ENCODE data around the gene YY2.
A peak's percentile ranks its signal among the peaks of the same experiment; 100 is the strongest.
"Not testable (repeated sequence)": the region's sequence is repeated elsewhere in the genome, so short reads cannot be mapped to it uniquely, and the experiment has no call there.

Gene YY2

DNA sequence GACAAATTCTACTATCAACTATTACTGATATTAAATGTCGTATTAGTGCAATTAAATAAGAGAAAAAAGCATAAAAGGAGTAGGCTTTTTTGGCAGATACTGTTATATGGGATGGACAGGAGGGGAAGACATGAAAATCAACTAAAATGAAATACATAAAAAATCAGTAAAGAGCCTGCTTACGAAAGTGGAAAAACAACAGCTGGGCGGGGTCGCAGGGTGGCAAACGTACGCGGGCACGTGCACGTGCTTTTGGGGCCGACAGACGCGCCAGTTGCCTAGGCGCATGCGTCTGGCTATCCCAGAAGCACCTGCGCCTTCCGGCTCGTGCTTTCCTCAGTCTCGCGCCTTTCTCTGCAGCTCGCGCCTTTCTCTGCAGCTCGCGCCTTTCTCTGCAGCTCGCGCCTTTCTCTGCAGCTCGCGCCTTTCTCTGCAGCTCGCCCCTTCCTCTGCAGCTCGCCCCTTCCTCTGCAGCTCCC, at the start of gene YY2:
Gene YY2, plus strand, starts transcription at position 51 of the 479 bp plus-strand sequence. CDS start 498 bp downstream, outside the sequence.
- Histone ChIP-seq H3K4me1 (ENCODE audit: control insufficient read depth, insufficient read depth, low read length) (no peaks in the 10 kb centered on the region), H3K4me3 (ENCODE audit: low read length) (no peak within 1 kb of the TSS), H3K36me3 (ENCODE audit: control insufficient read depth, insufficient read depth, low read length) (no peaks in the 10 kb centered on the region), H3K9me3 (ENCODE audit: control insufficient read depth, low read length) (no peaks in the 10 kb centered on the region), H3K27me3 (ENCODE audit: control insufficient read depth, insufficient read depth, low read length) (no peaks in the 10 kb centered on the region), H3K9ac (ENCODE audit: low read length) (no peak within 1 kb of the TSS)

DNA sequence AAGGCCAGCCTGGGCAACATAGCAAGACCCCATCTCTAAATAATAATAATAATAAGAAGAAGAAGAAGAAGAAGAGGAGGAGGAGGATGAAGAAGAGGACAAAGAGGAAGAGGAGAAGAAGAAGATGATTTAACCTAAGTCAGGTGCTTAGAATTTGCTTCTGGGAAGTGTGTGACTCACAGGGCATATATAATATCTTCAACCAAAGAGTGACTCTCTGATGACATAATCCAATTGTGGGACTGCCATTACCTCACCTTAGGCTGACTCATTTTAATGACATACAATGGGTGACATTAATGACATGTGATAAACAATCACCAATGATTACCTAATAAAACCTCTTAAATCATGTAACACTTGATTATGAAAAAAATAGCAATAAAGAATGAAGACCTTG, 49.1 kb upstream of the YY2 start:
- no peaks in the 10 kb centered on the region for H3K36me3 ChIP-seq (ENCODE audit: control insufficient read depth, insufficient read depth, low read length)
- H3K9ac ChIP-seq (ENCODE audit: low read length): no peak overlapping the region
- no peaks in the 10 kb centered on the region for H3K9me3 ChIP-seq (ENCODE audit: control insufficient read depth, low read length)
- H3K4me3 ChIP-seq (ENCODE audit: low read length): no peak overlapping the region
- H3K4me1 ChIP-seq (ENCODE audit: control insufficient read depth, insufficient read depth, low read length): no peaks in the 10 kb centered on the region
- no peaks in the 10 kb centered on the region for H3K27me3 ChIP-seq (ENCODE audit: control insufficient read depth, insufficient read depth, low read length)

DNA sequence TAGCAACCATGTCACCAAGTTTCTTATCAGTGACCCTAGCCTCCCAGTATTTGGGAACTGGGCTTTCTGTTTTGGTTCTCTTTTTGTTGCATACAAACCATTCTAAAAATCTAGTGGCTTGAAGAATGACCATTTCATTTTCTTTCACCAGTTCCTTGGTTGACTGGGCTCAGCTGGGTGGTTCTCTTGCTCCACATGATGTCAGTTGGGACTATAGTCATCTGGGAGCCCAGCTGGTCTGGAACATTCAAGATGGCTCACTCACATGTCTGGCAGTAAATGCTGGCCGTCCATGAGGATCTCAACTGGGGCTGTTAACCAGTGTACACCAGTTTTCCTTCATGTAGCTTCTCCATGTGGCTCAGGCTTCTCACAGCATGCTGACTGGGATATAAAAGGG, 44.0 kb upstream of the YY2 start:
- no peak overlapping the region for H3K9ac ChIP-seq (ENCODE audit: low read length)
- H3K4me3 ChIP-seq (ENCODE audit: low read length): no peak overlapping the region
- H3K36me3 ChIP-seq (ENCODE audit: control insufficient read depth, insufficient read depth, low read length): no peaks in the 10 kb centered on the region
- H3K4me1 ChIP-seq (ENCODE audit: control insufficient read depth, insufficient read depth, low read length): no peaks in the 10 kb centered on the region
- no peaks in the 10 kb centered on the region for H3K27me3 ChIP-seq (ENCODE audit: control insufficient read depth, insufficient read depth, low read length)
- H3K9me3 ChIP-seq (ENCODE audit: control insufficient read depth, low read length): no peaks in the 10 kb centered on the region

DNA sequence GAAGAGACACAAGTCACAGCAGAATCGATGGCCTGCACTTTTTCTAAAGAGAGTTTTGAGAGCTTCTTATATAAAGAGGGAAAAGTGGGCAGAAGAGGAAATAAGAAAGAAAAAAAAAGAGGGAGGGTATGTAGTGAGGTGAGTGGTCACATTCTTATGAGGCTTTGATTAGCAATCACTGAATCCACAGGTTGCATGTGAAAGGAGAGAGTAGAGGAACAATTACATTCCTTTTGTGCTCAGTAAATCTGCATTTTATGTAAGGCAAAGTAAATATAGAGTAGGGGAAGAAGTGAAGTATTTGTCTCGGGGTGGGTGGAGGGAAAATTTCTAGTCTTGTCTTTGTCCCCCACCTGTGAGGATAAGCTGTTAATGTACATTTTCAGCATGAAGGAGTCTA, 43.2 kb upstream of the YY2 start:
- Histone ChIP-seq H3K4me3 (ENCODE audit: low read length) (no peak overlapping the region), H3K9me3 (ENCODE audit: control insufficient read depth, low read length) (no peaks in the 10 kb centered on the region), H3K9ac (ENCODE audit: low read length) (no peak overlapping the region), H3K36me3 (ENCODE audit: control insufficient read depth, insufficient read depth, low read length) (no peaks in the 10 kb centered on the region), H3K4me1 (ENCODE audit: control insufficient read depth, insufficient read depth, low read length) (no peaks in the 10 kb centered on the region), H3K27me3 (ENCODE audit: control insufficient read depth, insufficient read depth, low read length) (no peaks in the 10 kb centered on the region)

DNA sequence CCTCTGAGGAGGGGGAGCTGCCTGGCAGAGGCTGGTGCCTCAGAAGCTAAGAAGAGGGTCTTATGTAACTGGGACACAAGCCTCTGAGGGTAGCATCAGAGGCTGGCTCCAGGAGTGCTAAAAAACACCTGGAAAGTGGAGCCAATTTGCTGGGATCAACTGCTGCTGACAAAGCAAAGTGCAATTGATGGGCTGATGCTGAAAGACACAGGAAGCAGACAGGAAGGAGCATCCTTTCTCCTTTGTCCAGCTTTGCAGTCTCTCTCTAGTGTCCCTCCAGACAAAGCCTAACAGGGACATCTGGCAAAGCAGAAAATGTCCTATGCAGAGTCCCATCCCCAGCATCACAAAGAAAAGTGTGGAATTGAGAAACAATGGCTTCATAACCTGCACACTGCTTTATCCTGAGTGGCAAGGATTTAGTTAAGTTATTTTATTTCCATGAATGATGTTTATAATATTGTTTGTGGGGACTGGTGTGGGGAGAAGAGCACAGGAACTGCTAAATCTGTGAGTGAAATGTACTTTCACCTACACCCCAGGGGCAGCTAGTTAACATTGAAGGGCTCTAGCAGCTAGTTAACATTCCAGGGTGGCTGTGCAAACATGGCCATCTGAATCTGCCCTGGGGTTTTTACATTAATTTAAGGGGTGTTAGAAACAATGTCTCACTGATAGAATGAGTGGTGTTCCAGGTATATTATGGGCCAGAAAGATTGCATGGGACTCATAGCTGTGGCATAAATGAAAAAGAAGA, 42.0 kb upstream of the YY2 start:
- Histone ChIP-seq H3K9ac (ENCODE audit: low read length) (no peak overlapping the region), H3K36me3 (ENCODE audit: control insufficient read depth, insufficient read depth, low read length) (no peaks in the 10 kb centered on the region), H3K27me3 (ENCODE audit: control insufficient read depth, insufficient read depth, low read length) (no peaks in the 10 kb centered on the region), H3K9me3 (ENCODE audit: control insufficient read depth, low read length) (no peaks in the 10 kb centered on the region), H3K4me1 (ENCODE audit: control insufficient read depth, insufficient read depth, low read length) (no peaks in the 10 kb centered on the region), H3K4me3 (ENCODE audit: low read length) (no peak overlapping the region)

DNA sequence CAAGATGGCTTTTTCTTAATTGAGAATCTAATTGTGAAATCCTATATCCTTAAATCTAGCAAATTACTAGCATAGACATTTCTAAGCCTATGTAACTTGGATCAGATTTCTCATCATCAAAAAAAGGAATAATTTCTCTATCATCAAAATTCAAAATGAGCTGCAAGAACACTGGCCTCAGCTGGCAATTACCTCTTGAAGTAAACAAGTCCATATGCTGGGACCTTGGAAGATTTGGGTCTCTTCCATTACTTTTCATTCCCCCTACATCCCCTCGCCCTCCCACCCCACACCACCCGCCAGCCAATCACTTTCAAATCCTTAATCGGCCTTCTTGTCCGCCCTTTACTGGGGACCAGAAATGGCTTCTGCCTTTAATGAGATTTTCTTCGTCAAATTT, 39.7 kb upstream of the YY2 start:
- Histone ChIP-seq H3K4me1 (ENCODE audit: control insufficient read depth, insufficient read depth, low read length) (no peaks in the 10 kb centered on the region), H3K27me3 (ENCODE audit: control insufficient read depth, insufficient read depth, low read length) (no peaks in the 10 kb centered on the region), H3K4me3 (ENCODE audit: low read length) (no peak overlapping the region), H3K9me3 (ENCODE audit: control insufficient read depth, low read length) (no peaks in the 10 kb centered on the region), H3K9ac (ENCODE audit: low read length) (no peak overlapping the region), H3K36me3 (ENCODE audit: control insufficient read depth, insufficient read depth, low read length) (no peaks in the 10 kb centered on the region)

DNA sequence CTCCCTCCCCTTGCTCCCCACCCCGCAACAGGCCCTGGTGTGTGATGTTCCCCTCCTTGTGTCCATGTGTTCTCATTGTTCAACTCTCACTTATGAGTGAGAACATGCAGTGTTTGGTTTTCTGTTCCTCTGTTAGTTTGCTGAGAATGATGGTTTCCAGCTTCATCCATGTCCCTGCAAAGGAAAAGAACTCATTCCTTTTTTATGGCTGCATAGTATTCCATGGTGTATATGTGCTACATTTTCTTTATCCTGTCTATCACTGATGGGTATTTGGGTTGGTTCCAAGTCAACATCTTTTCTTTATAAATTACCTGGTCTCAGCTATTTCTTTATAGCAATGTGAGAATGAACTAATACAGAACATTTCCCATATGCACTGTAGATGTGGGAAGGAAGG, 35.6 kb upstream of the YY2 start:
- H3K9ac ChIP-seq (ENCODE audit: low read length); H3K9me3 ChIP-seq (ENCODE audit: control insufficient read depth, low read length); H3K4me3 ChIP-seq (ENCODE audit: low read length); H3K27me3 ChIP-seq (ENCODE audit: control insufficient read depth, insufficient read depth, low read length); H3K4me1 ChIP-seq (ENCODE audit: control insufficient read depth, insufficient read depth, low read length); H3K36me3 ChIP-seq (ENCODE audit: control insufficient read depth, insufficient read depth, low read length): not testable (repeated sequence)

DNA sequence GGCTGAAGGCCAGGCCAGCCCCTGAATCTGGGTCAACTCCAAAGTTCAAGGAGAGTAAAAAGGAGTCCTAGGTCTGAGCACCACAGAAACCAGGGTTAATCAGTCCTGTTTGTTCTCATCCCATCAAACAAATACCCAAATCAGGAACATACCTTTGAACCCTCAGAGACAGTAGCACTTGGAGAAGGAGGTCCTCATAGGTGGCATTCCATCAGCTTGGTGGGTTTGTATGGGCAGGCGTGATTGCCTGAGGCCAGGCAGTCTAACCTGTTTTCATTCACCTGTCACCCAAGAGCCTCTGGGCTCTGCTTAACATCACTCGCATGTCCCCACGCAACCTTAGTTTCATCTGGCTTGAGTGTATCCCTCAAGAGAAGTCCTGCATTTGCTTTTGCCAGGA, 33.9 kb upstream of the YY2 start:
- Histone ChIP-seq H3K9ac (ENCODE audit: low read length) (no peak overlapping the region), H3K9me3 (ENCODE audit: control insufficient read depth, low read length) (no peaks in the 10 kb centered on the region), H3K4me3 (ENCODE audit: low read length) (no peak overlapping the region), H3K27me3 (ENCODE audit: control insufficient read depth, insufficient read depth, low read length) (no peaks in the 10 kb centered on the region), H3K4me1 (ENCODE audit: control insufficient read depth, insufficient read depth, low read length) (no peaks in the 10 kb centered on the region), H3K36me3 (ENCODE audit: control insufficient read depth, insufficient read depth, low read length) (no peaks in the 10 kb centered on the region)

DNA sequence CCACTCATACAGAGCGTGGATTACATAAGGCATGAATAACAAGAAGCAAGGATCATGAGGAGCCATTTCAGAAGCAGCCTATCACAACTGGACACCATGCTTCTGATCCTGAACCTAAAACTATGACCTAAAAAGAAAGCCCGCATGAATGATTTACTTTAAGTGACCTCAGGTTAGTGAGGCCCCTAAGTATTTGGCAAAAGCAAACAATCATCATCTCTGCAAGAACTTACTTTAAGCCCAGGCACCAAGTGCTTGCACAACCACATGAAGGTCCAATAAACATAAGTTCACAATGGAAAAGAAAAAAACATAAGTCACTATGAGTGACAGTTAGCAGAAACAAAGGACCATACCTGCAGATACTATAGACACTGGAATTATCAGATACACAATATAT, 24.3 kb upstream of the YY2 start:
- H3K9me3 ChIP-seq (ENCODE audit: control insufficient read depth, low read length): no peaks in the 10 kb centered on the region
- H3K9ac ChIP-seq (ENCODE audit: low read length): no peak overlapping the region
- no peaks in the 10 kb centered on the region for H3K27me3 ChIP-seq (ENCODE audit: control insufficient read depth, insufficient read depth, low read length)
- H3K4me3 ChIP-seq (ENCODE audit: low read length): no peak overlapping the region
- H3K36me3 ChIP-seq (ENCODE audit: control insufficient read depth, insufficient read depth, low read length): no peaks in the 10 kb centered on the region
- H3K4me1 ChIP-seq (ENCODE audit: control insufficient read depth, insufficient read depth, low read length): no peaks in the 10 kb centered on the region

DNA sequence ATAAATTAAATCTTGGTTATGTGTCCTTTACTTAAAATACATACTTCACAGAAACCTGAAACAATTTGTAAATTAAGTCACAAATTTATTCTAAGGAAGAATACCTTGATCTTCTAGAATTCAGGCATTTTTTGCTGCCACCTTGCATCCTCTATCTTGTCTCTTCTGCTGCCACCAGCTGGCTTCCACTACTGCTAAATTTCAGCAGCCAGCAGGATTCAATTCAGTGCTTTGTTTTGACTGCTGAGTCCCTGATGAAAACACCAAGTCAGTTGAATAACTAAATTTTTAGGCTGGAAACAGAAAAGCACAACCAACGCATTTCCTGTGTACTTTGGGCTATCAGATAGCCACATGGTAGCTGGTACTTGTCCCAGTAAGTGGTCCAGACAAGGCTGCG, 18.7 kb upstream of the YY2 start:
- Histone ChIP-seq H3K9ac (ENCODE audit: low read length) (no peak overlapping the region), H3K27me3 (ENCODE audit: control insufficient read depth, insufficient read depth, low read length) (no peaks in the 10 kb centered on the region), H3K4me3 (ENCODE audit: low read length) (no peak overlapping the region), H3K4me1 (ENCODE audit: control insufficient read depth, insufficient read depth, low read length) (no peaks in the 10 kb centered on the region), H3K9me3 (ENCODE audit: control insufficient read depth, low read length) (no peaks in the 10 kb centered on the region), H3K36me3 (ENCODE audit: control insufficient read depth, insufficient read depth, low read length) (no peaks in the 10 kb centered on the region)

DNA sequence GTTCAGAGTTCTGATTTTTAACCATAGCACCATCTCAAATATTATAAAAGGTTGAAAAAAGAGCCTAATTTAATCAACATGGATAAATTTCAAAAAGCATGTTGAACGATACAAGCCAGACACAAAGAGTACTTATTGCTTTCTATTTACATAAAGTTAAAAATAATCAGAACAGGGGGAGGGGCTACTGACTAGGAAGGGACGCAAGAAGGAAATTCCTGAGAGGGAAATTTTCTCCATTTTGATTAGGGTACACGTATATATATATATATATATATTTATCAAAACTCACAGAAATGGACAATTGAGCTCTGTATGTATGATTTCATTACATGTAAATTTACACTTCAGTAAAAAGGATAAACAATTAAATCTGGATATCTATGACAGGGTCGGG, 16.9 kb upstream of the YY2 start:
- H3K4me1 ChIP-seq (ENCODE audit: control insufficient read depth, insufficient read depth, low read length): no peaks in the 10 kb centered on the region

DNA sequence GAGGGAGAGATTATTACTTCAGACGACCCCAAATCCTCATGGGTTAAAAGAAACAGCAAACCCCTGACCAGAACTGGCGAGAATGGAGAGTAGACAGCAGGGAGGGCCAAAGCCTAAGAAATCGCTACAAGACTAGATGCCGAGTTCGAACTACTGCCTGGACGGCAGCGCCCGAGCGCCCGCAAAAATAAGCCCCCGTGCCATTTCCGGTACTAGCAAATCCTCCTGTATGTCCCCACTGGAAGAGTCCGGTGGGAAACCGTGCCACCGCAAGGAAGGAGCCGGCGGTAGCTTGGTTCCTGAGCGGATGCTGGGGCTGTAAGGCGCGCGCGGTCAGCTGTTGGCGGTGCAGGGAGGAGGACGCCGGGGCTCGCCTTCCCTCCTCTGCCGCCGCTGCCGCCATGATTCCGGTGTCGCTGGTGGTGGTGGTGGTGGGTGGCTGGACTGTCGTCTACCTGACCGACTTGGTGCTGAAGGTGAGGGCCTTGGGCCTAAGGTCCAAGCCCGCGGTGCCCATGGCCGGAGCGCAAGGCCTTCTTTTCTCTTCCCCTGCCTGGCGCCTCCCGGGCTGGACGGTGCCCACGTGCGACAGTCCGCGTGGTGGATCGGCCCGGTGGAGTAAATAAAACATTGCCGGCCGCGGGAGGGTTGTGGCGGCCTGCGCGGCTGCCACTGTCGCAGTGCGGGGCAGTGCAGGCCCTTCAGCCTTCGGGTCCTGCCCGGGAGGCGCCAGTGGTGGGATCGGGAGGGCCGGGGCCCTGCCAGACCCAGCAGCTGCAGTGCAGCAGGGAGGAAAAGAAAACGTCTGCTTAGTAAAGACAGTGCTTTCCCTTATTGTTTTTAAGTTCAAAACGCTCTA, 16.2 kb upstream of the YY2 start, which contains the start of gene MBTPS2:
Gene MBTPS2, plus strand, starts transcription at position 284 of the 859 bp plus-strand sequence. Its CDS starts 118 bp downstream, at position 402.
- Histone ChIP-seq H3K36me3 (ENCODE audit: control insufficient read depth, insufficient read depth, low read length) (no peaks in the 10 kb centered on the region), H3K9ac (ENCODE audit: low read length) (peak within 1 kb of the TSS; percentile 79), H3K27me3 (ENCODE audit: control insufficient read depth, insufficient read depth, low read length) (no peaks in the 10 kb centered on the region), H3K4me1 (ENCODE audit: control insufficient read depth, insufficient read depth, low read length) (no peaks in the 10 kb centered on the region), H3K9me3 (ENCODE audit: control insufficient read depth, low read length) (no peaks in the 10 kb centered on the region), H3K4me3 (ENCODE audit: low read length) (peak within 1 kb of the TSS; percentile 67)

More for the DNA sequence above, 16.9 kb upstream of the YY2 start:
- H3K9ac ChIP-seq (ENCODE audit: low read length): peak overlapping the region; percentile 79
- no peaks in the 10 kb centered on the region for H3K36me3 ChIP-seq (ENCODE audit: control insufficient read depth, insufficient read depth, low read length)
- H3K27me3 ChIP-seq (ENCODE audit: control insufficient read depth, insufficient read depth, low read length): no peaks in the 10 kb centered on the region
- no peaks in the 10 kb centered on the region for H3K9me3 ChIP-seq (ENCODE audit: control insufficient read depth, low read length)
- H3K4me3 ChIP-seq (ENCODE audit: low read length): peak overlapping the region; percentile 67
